Endometrial microvascular endothelial cells (primary cell): ENCODE results near the gene C14orf93. TPM values are rescaled to one million over a fixed set of nuclear protein-coding genes. Genes with fewer than 3 reads are reported as not detected.
"Not testable (repeated sequence)": the region's sequence is repeated elsewhere in the genome, so short reads cannot be mapped to it uniquely, and the experiment has no call there.

Source experiments
- in situ Hi-C: cut with HindIII; loops from 2 replicates; pipeline ENCODE4 v1.10.0; 2017; ENCODE audit warnings: low sequenced_read_pairs, low pct_unique_long_range_greater_than_20kb; ENCODE audit errors: inconsistent ontology term
- total RNA-seq: library from RNA; depleted of rRNA; stranded (reverse); fragments of >200 nt; gene quantifications from one replicate; pipeline ENCODE4 v1.2.3, GENCODE V29; 2015; ENCODE audit errors: inconsistent ontology term

C14orf93 gene
- total RNA-seq, 1 donor from 2014 or later, result 7.4 TPM

- in situ Hi-C loops, result no loop called here
Observed at GRCh38 chr14:22955702-22956569, 54.0 kb downstream of the C14orf93 start.

GRCh38 chr14:22952418-22952817 is 57.5 kb downstream of the C14orf93 start:
- in situ Hi-C loops, result no loop called here

- in situ Hi-C loops, result not testable (repeated sequence)
Observed at GRCh38 chr14:22951795-22952194, 58.1 kb downstream of the C14orf93 start.

- in situ Hi-C loops, result no loop called here
Observed at GRCh38 chr14:22945642-22946041, 64.3 kb downstream of the C14orf93 start.

GRCh38 chr14:22939684-22940083 is 70.3 kb downstream of the C14orf93 start:
- in situ Hi-C loops, result no loop called here

Other genes with a start within 250 kb of the C14orf93 start
- gene OXA1L, start 243.5 kb downstream of the C14orf93 start, total RNA-seq, result 203 TPM
- 20.1 TPM for gene SLC7A7, start 194.7 kb downstream of the C14orf93 start, total RNA-seq
- gene MRPL52, start 180.3 kb downstream of the C14orf93 start, total RNA-seq, result 310 TPM
- gene MMP14, start 173.6 kb downstream of the C14orf93 start, total RNA-seq, result 416 TPM
- 136 TPM for gene LRP10, start 138.4 kb downstream of the C14orf93 start, total RNA-seq
- not detected for gene REM2, start 126.9 kb downstream of the C14orf93 start, total RNA-seq
- gene RBM23, start 91.0 kb downstream of the C14orf93 start, total RNA-seq, result 112 TPM
- gene PRMT5, start 80.8 kb downstream of the C14orf93 start, total RNA-seq, result 91.2 TPM
- gene HAUS4, start 53.1 kb downstream of the C14orf93 start, total RNA-seq, result 72.8 TPM
- 62.3 TPM for gene AJUBA, start 27.6 kb downstream of the C14orf93 start, total RNA-seq
- gene PSMB5, start 24.8 kb upstream of the C14orf93 start, total RNA-seq, result 352 TPM
- not detected for gene PSMB11, start 32.1 kb upstream of the C14orf93 start, total RNA-seq
- 17.2 TPM for gene CDH24, start 47.4 kb upstream of the C14orf93 start, total RNA-seq
- gene ACIN1, start 85.0 kb upstream of the C14orf93 start, total RNA-seq, result 75.6 TPM
- gene C14orf119, start 85.4 kb upstream of the C14orf93 start, total RNA-seq, result 51.6 TPM
- gene CIROP, start 94.8 kb upstream of the C14orf93 start, total RNA-seq, result not detected
- not detected for gene CEBPE, start 109.1 kb upstream of the C14orf93 start, total RNA-seq
- 0.37 TPM for gene SLC7A8, start 173.5 kb upstream of the C14orf93 start, total RNA-seq
- not detected for gene RNF212B, start 227.8 kb upstream of the C14orf93 start, total RNA-seq